GM12878 (cell line): ENCODE results near the gene TMC6. TPM values are rescaled to one million over a fixed set of nuclear protein-coding genes. Genes with fewer than 3 reads are reported as not detected.
A peak's percentile ranks its signal among the peaks of the same experiment; 100 is the strongest.

ENCODE experiments used
- ATAC-seq: fragments of 200-7000 bp; cut with Tn5 transposase; 3 replicates; pipeline ENCODE4 v1.9.1; 2020; ENCODE audit warnings: mild to moderate bottlenecking, moderate library complexity
- BruUV-seq: library from RNA; stranded (reverse); fragments of 400-500 nt; replicated peaks from 2 replicates; lab custom pipeline; 2021; lab: Mats Ljungman, UMichigan
- CTCF ChIA-PET: fragments of 300-600 bp; sonication (Branson Sonifier 250); formaldehyde crosslinking; extraction: SDS; loops from one replicate; lab custom pipeline; 2021; ENCODE audit warnings: inconsistent platforms; lab: Yijun Ruan, JAX
- POLR2A ChIA-PET: fragments of 350-600 bp; formaldehyde crosslinking; extraction: SDS; loops from one replicate; lab custom pipeline; 2021; ENCODE audit warnings: inconsistent platforms; lab: Charles Lee
- RAD21 ChIA-PET: fragments of 300-600 bp; sonication (Branson Sonifier 250); formaldehyde crosslinking; loops from one replicate; lab custom pipeline; 2023; ENCODE audit warnings: antibody characterized with exemption; ENCODE audit not compliant: unreplicated experiment; lab: Charles Lee
- SMC1A ChIA-PET: fragments of 300-600 bp; sonication (Branson Sonifier 250); formaldehyde crosslinking; loops from one replicate; lab custom pipeline; 2023; ENCODE audit not compliant: unreplicated experiment, uncharacterized antibody; lab: Charles Lee
- DNase-seq: peaks from one replicate; pipeline ENCODE4 v3.0.0-alpha.2; 2011; ENCODE audit warnings: low read depth, low spot score
- FAIRE-seq: peaks from 3 replicates; lab custom pipeline; 2011; peaks lifted over from hg19 to GRCh38; lab: Jason Lieb, UNC
- H2AFZ ChIP-seq: 2 replicates; pipeline ENCODE4 v1.6.0; 2011; ENCODE audit warnings: low read depth, low read length, control low read depth; ENCODE audit not compliant: control insufficient read depth
- H3K27ac ChIP-seq: 2 replicates; pipeline ENCODE4 v1.5.1; 2011; ENCODE audit warnings: control low read depth; ENCODE audit not compliant: control insufficient read depth, insufficient read depth
- H3K27me3 ChIP-seq, 2 experiments: replicated peaks in 1 of 2; 2 replicates each; pipeline versions ENCODE4 v1.6.0 to v1.6.1; 2011; ENCODE audit warnings: low read length in 1 of 2; ENCODE audit not compliant: control insufficient read depth in 2 of 2, insufficient read depth in 2 of 2
- H3K36me3 ChIP-seq, 2 experiments: 2 replicates each; pipeline ENCODE4 v1.5.1; 2011; ENCODE audit warnings: low read length in 1 of 2; ENCODE audit not compliant: control insufficient read depth in 2 of 2, insufficient read depth in 2 of 2
- H3K4me1 ChIP-seq: 2 replicates; pipeline ENCODE4 v1.6.1; 2011; ENCODE audit warnings: mild to moderate bottlenecking, low read length, moderate library complexity, mixed read lengths; ENCODE audit not compliant: control insufficient read depth, insufficient read depth
- H3K4me2 ChIP-seq: 2 replicates; pipeline ENCODE4 v1.6.0; 2011; ENCODE audit warnings: control low read depth; ENCODE audit not compliant: control insufficient read depth, insufficient read depth
- H3K4me3 ChIP-seq: fragments of 200-600 bp; sonication (generic); 2 replicates; pipeline ENCODE4 v1.5.1; 2016
- H3K79me2 ChIP-seq: 2 replicates; pipeline ENCODE4 v1.6.0; 2011; ENCODE audit warnings: low read length; ENCODE audit not compliant: control insufficient read depth, insufficient read depth
- H3K9ac ChIP-seq: 2 replicates; pipeline ENCODE4 v1.8.0; 2011; ENCODE audit warnings: low read length, control low read depth, mixed read lengths; ENCODE audit not compliant: control insufficient read depth, insufficient read depth
- H3K9me3 ChIP-seq: replicated peaks from 3 replicates; pipeline ENCODE4 v1.5.1; 2011; ENCODE audit warnings: mild to moderate bottlenecking, low read length; ENCODE audit not compliant: control insufficient read depth, insufficient read depth
- H4K20me1 ChIP-seq: 2 replicates; pipeline ENCODE4 v1.6.0; 2011; ENCODE audit not compliant: control insufficient read depth, insufficient read depth
- CHD2 ChIP-seq: IDR thresholded peaks from 2 replicates; pipeline ENCODE4 v1.6.1; 2011; ENCODE audit warnings: low read depth, low read length, improper control_type of control experiment, borderline replicate concordance
- EGR1 ChIP-seq, 2 experiments: IDR thresholded peaks; 1 replicate in 1 of 2; 2 replicates in 1 of 2; pipeline ENCODE4 v1.6.1; 2011 to 2012; ENCODE audit warnings: low read depth in 2 of 2, low read length in 2 of 2, borderline replicate concordance in 1 of 2, mild to moderate bottlenecking in 1 of 2, moderate library complexity in 1 of 2
- FOXM1 ChIP-seq: IDR thresholded peaks from 2 replicates; pipeline ENCODE4 v1.6.1; 2012; ENCODE audit warnings: low read depth, mild to moderate bottlenecking, inconsistent platforms, low read length, moderate library complexity
- IRF4 ChIP-seq: IDR thresholded peaks from 2 replicates; pipeline ENCODE4 v1.6.1; 2011; ENCODE audit warnings: low read depth, low read length
- LARP7 ChIP-seq: fragments of 450-650 bp; IDR thresholded peaks from 2 replicates; pipeline ENCODE4 v1.6.1; 2017; ENCODE audit warnings: mild to moderate bottlenecking
- MTA2 ChIP-seq: fragments of 450-650 bp; IDR thresholded peaks from 2 replicates; pipeline ENCODE4 v1.6.1; 2016; ENCODE audit warnings: low read depth, mild to moderate bottlenecking, moderate library complexity
- MTA3 ChIP-seq: IDR thresholded peaks from 2 replicates; pipeline ENCODE4 v1.6.1; 2012; ENCODE audit warnings: low read length, inconsistent platforms, borderline replicate concordance
- NFXL1 ChIP-seq: fragments of 450-650 bp; IDR thresholded peaks from 2 replicates; pipeline ENCODE4 v1.6.1; 2017; ENCODE audit warnings: antibody characterized with exemption, mild to moderate bottlenecking, borderline replicate concordance
- PAX5 ChIP-seq: IDR thresholded peaks from 2 replicates; pipeline ENCODE4 v1.6.1; 2011; ENCODE audit warnings: low read depth, low read length, borderline replicate concordance
- PML ChIP-seq: IDR thresholded peaks from 2 replicates; pipeline ENCODE4 v1.6.1; 2012; ENCODE audit warnings: low read length, inconsistent platforms
- POLR2A ChIP-seq: IDR thresholded peaks from 2 replicates; pipeline ENCODE4 v1.6.1; 2011; ENCODE audit warnings: low read depth, mild to moderate bottlenecking, low read length
- RUNX3 ChIP-seq: IDR thresholded peaks from 2 replicates; pipeline ENCODE4 v1.6.1; 2012; ENCODE audit warnings: low read length, inconsistent platforms
- SPI1 ChIP-seq: IDR thresholded peaks from 2 replicates; pipeline ENCODE4 v1.6.1; 2011; ENCODE audit warnings: low read depth, mild to moderate bottlenecking, low read length, moderate library complexity, borderline replicate concordance; ENCODE audit not compliant: insufficient read depth
- STAT1 ChIP-seq: fragments of 450-650 bp; conservative IDR thresholded peaks from 2 replicates; pipeline ENCODE4 v1.6.1; 2014; ENCODE audit warnings: antibody characterized with exemption, mild to moderate bottlenecking
- ZBED1 ChIP-seq: IDR thresholded peaks from 2 replicates; pipeline ENCODE4 v1.6.1; 2016; ENCODE audit warnings: borderline replicate concordance
- ZNF622 ChIP-seq: fragments of 450-650 bp; IDR thresholded peaks from 2 replicates; pipeline ENCODE4 v1.6.1; 2017; ENCODE audit warnings: mild to moderate bottlenecking, inconsistent platforms
- WGBS: methylation state at CpG from one replicate; pipeline ENCODE4 v1.1.6; 2016; ENCODE audit warnings: low lambda C conversion rate; ENCODE audit not compliant: insufficient replicate concordance, insufficient coverage; ENCODE audit errors: missing lambda C conversion rate; 5-methylcytosine and 5-hydroxymethylcytosine counted together
- in situ Hi-C: fragments of 300-500 bp; cut with MboI; formaldehyde crosslinking; loops from 9 replicates; pipeline ENCODE4 v1.14.3; 2018; ENCODE audit warnings: mixed read lengths
- intact Hi-C: fragments of 100-400 bp; cut with micrococcal nuclease; formaldehyde crosslinking; loops from one replicate; pipeline ENCODE4 v1.14.2; 2022; ENCODE audit not compliant: unreplicated experiment
- polyA plus RNA-seq, 11 experiments: library from polyadenylated mRNA; depleted of rRNA in 4 of 11; unstranded in 6 of 11; stranded (reverse) in 5 of 11; fragments of >200 nt; fragmentation: Nextera tagmentation in 4 of 11; fragmentation: Illumina TruSeq in 1 of 11; extraction: Ambion mirVana in 4 of 11; extraction: Trizol in 1 of 11; gene quantifications; 1 replicate in 1 of 11; 2 replicates in 10 of 11; pipeline versions ENCODE4 v1.2.1 to v1.2.3, GENCODE V29; 2011 to 2016; ENCODE audit warnings: inconsistent platforms in 2 of 11, missing spikeins in 2 of 11, low read depth in 1 of 11
- total RNA-seq, 4 experiments: library from RNA; depleted of rRNA in 3 of 4; stranded (reverse); fragments of >200 nt in 3 of 4; fragmentation: Illumina TruSeq in 1 of 4; extraction: Trizol in 1 of 4; gene quantifications; 2 replicates each; pipeline versions ENCODE4 v1.2.1 to v1.2.3, GENCODE V29; 2013 to 2021
- TF ChIP-seq, protein P1 (sequence below): fragments of 450-650 bp; formaldehyde crosslinking; IDR thresholded peaks from 2 replicates; pipeline ENCODE4 v1.4.0; 2020; ENCODE audit warnings: mild to moderate bottlenecking, moderate library complexity

The TMC6 gene
- total and polyA plus RNA-seq, 10 of the 15 experiments (the other 5 are each of a cell fraction or from before 2014, with no cell fraction given) = 1.9 to 232 (median 60.6) TPM

DNA sequence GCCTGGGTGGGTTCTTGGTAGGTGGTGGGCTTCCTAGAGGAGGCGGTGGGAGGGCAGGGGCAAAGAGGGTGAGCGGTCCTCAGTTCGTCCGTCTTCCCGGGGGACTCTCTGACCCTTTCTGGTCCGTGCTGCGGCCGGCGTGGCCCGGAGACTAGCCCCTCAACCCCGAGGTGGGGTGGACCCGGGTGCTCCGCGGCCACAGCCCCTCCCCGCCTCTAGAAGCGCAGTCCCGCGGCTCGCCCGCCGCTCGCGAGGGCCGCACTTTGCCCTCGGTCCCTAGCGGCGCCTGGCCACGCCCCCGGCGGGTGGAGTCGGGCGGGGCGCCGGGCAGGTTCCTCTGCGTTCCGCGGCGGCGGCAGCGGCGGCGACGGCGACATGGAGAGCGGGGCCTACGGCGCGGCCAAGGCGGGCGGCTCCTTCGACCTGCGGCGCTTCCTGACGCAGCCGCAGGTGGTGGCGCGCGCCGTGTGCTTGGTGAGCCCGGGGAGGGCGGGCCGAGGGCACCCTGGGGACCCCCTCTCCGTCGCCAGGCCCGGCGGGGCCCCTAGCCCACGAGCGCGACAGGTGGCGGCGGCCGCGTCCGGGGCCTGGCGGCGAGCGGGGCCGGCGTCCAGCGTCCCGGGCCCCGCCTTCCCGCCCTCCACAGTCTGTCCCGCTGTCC is 39.8 kb upstream of the TMC6 start, which contains the start of gene SYNGR2:
Gene SYNGR2, plus strand, starts transcription at position 340 of the 661 bp plus-strand sequence. Its CDS starts 36 bp downstream, at position 376.
- CTCF ChIA-PET = interaction anchor here (1.9 kb wide), 1 partner anchor 34 kb away, joined by 8 read pairs; no protein-coding TSS in a partner anchor
- peak within 1 kb of the TSS; percentile 94 for H3K27ac ChIP-seq
- TF ChIP-seq LARP7 (peak; percentile 99), EGR1 (IDR thresholded peaks at IDR 0.05; ENCODE audit: borderline replicate concordance in 1 of 2, low read depth in 2 of 2, low read length in 2 of 2) (peak in 1 of 2 experiments; percentile 53; a peak in 1 of 3 replicates), STAT1 (peak; percentile 62; the same call in 1 of the 2 replicates), PAX5 (peak; percentile 45; the same call in 1 of the 2 replicates), MTA2 (0 out of 2 replicates have a peak, but pooled peaks have one; percentile 40), RUNX3 (peak; percentile 47), CHD2 (peak; percentile 70; the same call in 1 of the 2 replicates), SPI1 (peak; percentile 17; the same call in 1 of the 2 replicates), PML (no peak), IRF4 (no peak), NFXL1 (no peak), POLR2A (peak; percentile 80), ZNF622 (no peak), FOXM1 (no peak), MTA3 (no peak), ZBED1 (no peak)
- TF ChIP-seq, protein P1, sequence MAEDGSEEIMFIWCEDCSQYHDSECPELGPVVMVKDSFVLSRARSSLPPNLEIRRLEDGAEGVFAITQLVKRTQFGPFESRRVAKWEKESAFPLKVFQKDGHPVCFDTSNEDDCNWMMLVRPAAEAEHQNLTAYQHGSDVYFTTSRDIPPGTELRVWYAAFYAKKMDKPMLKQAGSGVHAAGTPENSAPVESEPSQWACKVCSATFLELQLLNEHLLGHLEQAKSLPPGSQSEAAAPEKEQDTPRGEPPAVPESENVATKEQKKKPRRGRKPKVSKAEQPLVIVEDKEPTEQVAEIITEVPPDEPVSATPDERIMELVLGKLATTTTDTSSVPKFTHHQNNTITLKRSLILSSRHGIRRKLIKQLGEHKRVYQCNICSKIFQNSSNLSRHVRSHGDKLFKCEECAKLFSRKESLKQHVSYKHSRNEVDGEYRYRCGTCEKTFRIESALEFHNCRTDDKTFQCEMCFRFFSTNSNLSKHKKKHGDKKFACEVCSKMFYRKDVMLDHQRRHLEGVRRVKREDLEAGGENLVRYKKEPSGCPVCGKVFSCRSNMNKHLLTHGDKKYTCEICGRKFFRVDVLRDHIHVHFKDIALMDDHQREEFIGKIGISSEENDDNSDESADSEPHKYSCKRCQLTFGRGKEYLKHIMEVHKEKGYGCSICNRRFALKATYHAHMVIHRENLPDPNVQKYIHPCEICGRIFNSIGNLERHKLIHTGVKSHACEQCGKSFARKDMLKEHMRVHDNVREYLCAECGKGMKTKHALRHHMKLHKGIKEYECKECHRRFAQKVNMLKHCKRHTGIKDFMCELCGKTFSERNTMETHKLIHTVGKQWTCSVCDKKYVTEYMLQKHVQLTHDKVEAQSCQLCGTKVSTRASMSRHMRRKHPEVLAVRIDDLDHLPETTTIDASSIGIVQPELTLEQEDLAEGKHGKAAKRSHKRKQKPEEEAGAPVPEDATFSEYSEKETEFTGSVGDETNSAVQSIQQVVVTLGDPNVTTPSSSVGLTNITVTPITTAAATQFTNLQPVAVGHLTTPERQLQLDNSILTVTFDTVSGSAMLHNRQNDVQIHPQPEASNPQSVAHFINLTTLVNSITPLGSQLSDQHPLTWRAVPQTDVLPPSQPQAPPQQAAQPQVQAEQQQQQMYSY (CRISPR knock-in tag) = no peak

More for the DNA sequence above, 39.8 kb upstream of the TMC6 start, which contains the start of gene SYNGR2:
- WGBS = under 1% methylated on average over 54 of the region's 84 CpGs
- Histone ChIP-seq H3K4me3 (peak within 1 kb of the TSS; percentile 70), H3K9ac (peak within 1 kb of the TSS; percentile 97), H3K27me3 (no peaks in the 10 kb centered on the region), H3K4me2 (peak within 1 kb of the TSS; percentile 96), H3K79me2 (peaks cover 54% of the 10 kb centered on the region), H3K9me3 (no peaks in the 10 kb centered on the region), H2AFZ (peak within 1 kb of the TSS; percentile 81), H3K4me1 (peaks cover 30% of the 10 kb centered on the region), H4K20me1 (no peaks in the 10 kb centered on the region; the same call in 1 of the 2 replicates), H3K36me3 (peaks cover 0 to 17% of the 10 kb centered on the region in 2 experiments; a peak in 3 of 4 replicates)
- DNase-seq (no peak), ATAC-seq (peak; percentile 70), FAIRE-seq (no peak)
- POLR2A ChIA-PET = interaction anchor here (0.6 to 8.7 kb wide), 7 partner anchors 8 to 127 kb away, joined by 4 to 85 read pairs (median 7); partner anchors contain the start of genes TMC6 and TMC8
- in situ Hi-C loops = loop anchor here (25.0 kb wide), 1 partner anchor 1906 kb away; the partner anchor contains the start of gene UBALD2
- RAD21 ChIA-PET = interaction anchor here (1.0 to 2.2 kb wide), 2 partner anchors 16 to 52 kb away, joined by 5 to 6 read pairs; no protein-coding TSS in a partner anchor
- intact Hi-C loops = loop anchor here (2.0 kb wide), 1 partner anchor 14 kb away; no protein-coding TSS in a partner anchor
- no TSS peak for BruUV-seq
- SMC1A ChIA-PET = interaction anchor here (1.4 to 1.9 kb wide), 4 partner anchors 14 to 20 kb away, joined by 3 to 11 read pairs (median 6); no protein-coding TSS in a partner anchor
